Stomach (tissue), 4 donors: Measurements from ENCODE around the gene CELF2.

Experiments
- CTCF ChIP-seq, 7 experiments: fragments of 450-650 bp in 4 of 7; fragments of 200-600 bp in 3 of 7; sonication (generic) in 3 of 7; IDR thresholded peaks; one replicate each; pipeline ENCODE4 v1.5.1; 2016 to 2019; ENCODE audit warnings: antibody characterized with exemption in 7 of 7, control low read depth in 2 of 7, mild to moderate bottlenecking in 1 of 7
- EP300 ChIP-seq: sonication (generic); formaldehyde crosslinking; IDR thresholded peaks from one replicate; pipeline ENCODE4 v1.6.1; 2017; ENCODE audit warnings: antibody characterized with exemption

- TF ChIP-seq EP300: no peak
- no peak for TF ChIP-seq CTCF (IDR thresholded peaks at IDR 0.05)
These were observed 161.2 kb downstream of the CELF2 start for GRCh38 chr10:11178606-11179515.
